Chondrocyte (in vitro differentiated cells): Measurements from ENCODE around the gene SOS2. TPM values are rescaled to one million over a fixed set of nuclear protein-coding genes. Genes with fewer than 3 reads are reported as not detected.

Source experiments
- DNase-seq: peaks from one replicate; pipeline ENCODE4 v3.0.0; 2021; ENCODE audit warnings: mixed read lengths, low spot score
- H3K27ac Mint-ChIP-seq: one replicate; pipeline ENCODE4 v1.8.0; 2021; ENCODE audit warnings: mild to moderate bottlenecking, moderate library complexity, mixed read lengths; ENCODE audit not compliant: unreplicated experiment
- H3K27me3 Mint-ChIP-seq: 2 replicates; pipeline ENCODE4 v1.8.0; 2021; ENCODE audit warnings: low read depth, mixed read lengths
- H3K36me3 Mint-ChIP-seq: 2 replicates; pipeline ENCODE4 v1.8.0; 2021; ENCODE audit warnings: low read depth, mixed read lengths
- H3K4me1 Mint-ChIP-seq: 2 replicates; pipeline ENCODE4 v1.8.0; 2021; ENCODE audit warnings: low read depth, mild to moderate bottlenecking, mixed read lengths
- H3K4me3 Mint-ChIP-seq: one replicate; pipeline ENCODE4 v1.8.0; 2021; ENCODE audit warnings: mild to moderate bottlenecking, moderate library complexity, mixed read lengths; ENCODE audit not compliant: unreplicated experiment
- H3K9me3 Mint-ChIP-seq: 2 replicates; pipeline ENCODE4 v1.8.0; 2021; ENCODE audit warnings: low read depth, mixed read lengths
- total RNA-seq: library from RNA; stranded (reverse); gene quantifications from 3 replicates; pipeline ENCODE4 v1.2.1, GENCODE V29; 2021
- TF ChIP-seq, protein P1 (sequence below): fragments of 200-600 bp; sonication (generic); IDR thresholded peaks from 2 replicates; pipeline ENCODE4 v1.5.0; 2021; ENCODE audit warnings: antibody characterized with exemption, mild to moderate bottlenecking, moderate library complexity

Gene SOS2
- total RNA-seq, 1 donor from 2014 or later: 28.1 TPM

DNA sequence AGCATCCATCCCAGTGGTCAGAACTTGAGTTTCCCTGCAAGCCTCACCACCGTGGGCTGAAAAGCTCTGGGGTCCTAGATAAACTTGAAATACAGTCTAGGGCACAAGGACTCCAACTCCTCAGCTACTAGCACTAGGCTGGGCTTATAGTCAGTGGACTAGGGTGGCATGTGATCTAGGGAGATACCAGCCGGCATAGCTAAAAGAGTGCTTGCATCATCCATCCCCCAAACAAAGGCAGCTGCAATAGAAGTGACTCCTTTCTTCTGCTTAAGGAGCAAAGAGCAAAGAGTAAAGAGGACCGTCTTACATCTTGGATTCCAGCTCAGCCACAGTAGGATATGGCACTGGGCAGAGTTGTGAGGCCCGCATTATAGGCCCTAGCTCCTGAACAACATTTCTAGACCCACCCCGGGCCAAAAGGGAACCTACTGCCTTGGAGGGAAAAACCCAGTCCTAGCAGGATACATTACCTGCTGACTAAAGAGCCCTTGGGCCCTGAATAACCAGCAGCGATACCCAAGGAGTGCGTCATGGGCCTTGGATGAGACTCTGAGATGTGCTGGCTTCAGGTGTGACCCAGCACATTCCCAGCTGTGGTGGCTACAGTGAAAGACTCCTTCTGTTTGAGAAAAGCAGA, 17.9 kb upstream of the SOS2 start:
- DNase-seq: no peak
- Mint-ChIP-seq H3K4me3 (no peak overlapping the region), H3K4me1 (no peaks in the 10 kb centered on the region), H3K27ac (no peak overlapping the region), H3K27me3 (no peaks in the 10 kb centered on the region), H3K9me3 (peaks cover 6% of the 10 kb centered on the region), H3K36me3 (peaks cover 18% of the 10 kb centered on the region)
- TF ChIP-seq, protein P1, sequence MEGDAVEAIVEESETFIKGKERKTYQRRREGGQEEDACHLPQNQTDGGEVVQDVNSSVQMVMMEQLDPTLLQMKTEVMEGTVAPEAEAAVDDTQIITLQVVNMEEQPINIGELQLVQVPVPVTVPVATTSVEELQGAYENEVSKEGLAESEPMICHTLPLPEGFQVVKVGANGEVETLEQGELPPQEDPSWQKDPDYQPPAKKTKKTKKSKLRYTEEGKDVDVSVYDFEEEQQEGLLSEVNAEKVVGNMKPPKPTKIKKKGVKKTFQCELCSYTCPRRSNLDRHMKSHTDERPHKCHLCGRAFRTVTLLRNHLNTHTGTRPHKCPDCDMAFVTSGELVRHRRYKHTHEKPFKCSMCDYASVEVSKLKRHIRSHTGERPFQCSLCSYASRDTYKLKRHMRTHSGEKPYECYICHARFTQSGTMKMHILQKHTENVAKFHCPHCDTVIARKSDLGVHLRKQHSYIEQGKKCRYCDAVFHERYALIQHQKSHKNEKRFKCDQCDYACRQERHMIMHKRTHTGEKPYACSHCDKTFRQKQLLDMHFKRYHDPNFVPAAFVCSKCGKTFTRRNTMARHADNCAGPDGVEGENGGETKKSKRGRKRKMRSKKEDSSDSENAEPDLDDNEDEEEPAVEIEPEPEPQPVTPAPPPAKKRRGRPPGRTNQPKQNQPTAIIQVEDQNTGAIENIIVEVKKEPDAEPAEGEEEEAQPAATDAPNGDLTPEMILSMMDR: no peak

DNA sequence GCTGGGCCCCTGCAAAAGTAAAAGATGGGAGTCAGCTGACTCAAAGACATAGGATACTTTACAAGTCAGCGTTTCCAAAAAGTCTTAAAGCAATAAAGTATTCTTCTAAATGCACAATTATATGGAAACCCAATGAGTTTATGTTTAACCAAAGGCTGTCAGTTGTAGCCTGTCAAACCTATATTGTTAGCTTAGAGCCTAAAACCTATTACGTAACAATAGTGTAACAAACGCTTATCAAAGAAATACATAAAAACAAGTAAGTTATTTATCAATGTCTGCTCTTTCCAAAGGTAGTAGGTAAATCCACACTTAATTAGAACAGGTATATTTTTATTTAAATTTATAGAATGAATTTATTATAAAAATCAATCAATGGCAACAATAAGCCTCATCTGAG, 15.9 kb upstream of the SOS2 start:
- H3K36me3 Mint-ChIP-seq: peaks cover 5% of the 10 kb centered on the region
- no peak overlapping the region for H3K4me3 Mint-ChIP-seq

DNA sequence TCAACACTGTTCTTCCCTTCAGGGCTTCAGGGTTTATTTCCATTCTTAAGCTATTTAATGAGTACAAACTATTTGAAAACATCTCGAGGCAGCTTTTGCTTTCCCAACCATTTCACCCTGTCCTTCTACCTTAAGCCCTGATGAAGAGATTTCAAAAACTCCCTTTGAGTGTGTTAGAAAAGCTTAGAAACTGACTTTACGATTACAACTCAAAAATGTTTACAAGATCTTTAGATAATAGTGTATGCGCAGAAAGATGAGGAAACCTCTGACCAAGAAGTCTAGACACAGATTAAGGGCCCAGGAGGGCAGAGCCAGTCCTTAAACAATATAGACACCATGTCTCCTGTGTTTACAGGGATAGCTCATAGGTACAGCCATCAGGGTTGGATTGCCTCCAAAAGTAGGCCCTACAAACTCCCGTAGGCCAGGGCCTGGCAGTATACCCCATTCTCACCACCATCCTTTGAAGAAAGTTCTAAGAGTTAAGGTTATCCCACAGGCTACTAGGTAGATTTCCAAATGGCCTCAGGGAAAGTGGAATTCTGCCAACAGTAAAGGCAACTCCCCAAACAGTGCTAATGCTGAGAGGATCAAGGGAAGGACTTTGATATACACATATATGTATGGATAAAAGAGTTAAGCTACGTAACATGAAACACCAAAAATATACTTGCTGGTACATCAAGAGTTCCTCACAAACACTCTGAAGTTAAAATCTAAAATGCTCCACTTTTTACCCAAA, 11.4 kb upstream of the SOS2 start:
- Mint-ChIP-seq H3K36me3 (peaks cover 1% of the 10 kb centered on the region), H3K4me1 (no peaks in the 10 kb centered on the region), H3K9me3 (no peaks in the 10 kb centered on the region), H3K27me3 (no peaks in the 10 kb centered on the region), H3K27ac (no peak overlapping the region), H3K4me3 (no peak overlapping the region)
- TF ChIP-seq, protein P1: no peak
- no peak for DNase-seq

More for the DNA sequence above, 15.9 kb upstream of the SOS2 start:
- Mint-ChIP-seq H3K4me1 (no peaks in the 10 kb centered on the region), H3K9me3 (no peaks in the 10 kb centered on the region), H3K27me3 (no peaks in the 10 kb centered on the region), H3K27ac (no peak overlapping the region)
- TF ChIP-seq, protein P1: no peak
- no peak for DNase-seq

DNA sequence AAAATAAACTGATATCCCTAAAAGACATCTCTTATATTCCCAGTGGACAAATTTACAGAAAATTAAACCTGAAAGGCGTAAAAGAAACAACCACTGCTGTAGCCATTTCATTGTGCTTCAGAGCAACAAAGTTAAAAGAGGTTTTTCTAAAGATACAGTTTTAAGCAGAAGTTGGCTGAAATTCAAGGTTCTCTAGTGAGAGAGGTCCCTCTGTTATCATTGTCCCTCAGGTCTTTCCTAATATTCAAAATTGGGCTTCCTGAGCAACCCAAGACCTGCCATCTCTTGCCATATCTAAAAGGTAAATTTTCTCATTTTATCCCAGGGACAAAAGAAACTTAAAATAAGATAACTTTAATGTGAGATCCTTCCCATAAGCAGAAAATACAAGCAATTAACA, 10.7 kb upstream of the SOS2 start:
- Mint-ChIP-seq H3K9me3 (no peaks in the 10 kb centered on the region), H3K27ac (no peak overlapping the region), H3K4me3 (no peak overlapping the region), H3K36me3 (peaks cover 1% of the 10 kb centered on the region), H3K4me1 (no peaks in the 10 kb centered on the region), H3K27me3 (no peaks in the 10 kb centered on the region)
- no peak for DNase-seq
- TF ChIP-seq, protein P1: no peak

DNA sequence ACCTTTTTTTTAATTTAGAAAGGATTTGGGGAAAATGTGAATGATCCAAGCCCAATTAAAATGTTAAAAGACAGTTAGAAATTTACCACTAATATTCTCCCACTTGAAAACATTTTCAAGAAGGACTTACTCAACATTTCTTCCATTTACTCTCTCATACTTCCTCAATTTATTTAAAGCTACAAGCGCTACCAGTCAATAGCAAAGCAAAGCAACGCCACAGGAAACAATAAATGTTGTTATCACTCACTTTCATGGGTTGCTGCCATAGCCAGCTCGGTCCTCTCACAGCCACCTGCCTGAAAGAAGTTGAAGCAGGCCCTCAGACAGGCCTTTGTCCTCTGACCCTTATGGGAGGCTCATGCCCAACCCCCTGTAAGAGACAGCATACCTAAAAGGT, 6.0 kb upstream of the SOS2 start:
- Mint-ChIP-seq H3K27ac (no peak overlapping the region), H3K4me1 (peaks cover 15% of the 10 kb centered on the region), H3K36me3 (no peaks in the 10 kb centered on the region), H3K4me3 (no peak overlapping the region), H3K9me3 (no peaks in the 10 kb centered on the region), H3K27me3 (no peaks in the 10 kb centered on the region)
- DNase-seq: no peak
- TF ChIP-seq, protein P1: no peak
